GM23248 (cell line): Measurements from ENCODE around the gene RUNX1. TPM values are rescaled to one million over a fixed set of nuclear protein-coding genes. Genes with fewer than 3 reads are reported as not detected.

Experiments
- DNase-seq: peaks from one replicate; pipeline ENCODE4 v3.0.0-alpha.2; 2015
- H2AFZ ChIP-seq: fragments of 200-600 bp; sonication (generic); 2 replicates; pipeline ENCODE4 v1.6.1; 2016; ENCODE audit warnings: antibody characterized with exemption
- H3F3A ChIP-seq: fragments of 200-600 bp; sonication (generic); 2 replicates; pipeline ENCODE4 v1.6.1; 2016; ENCODE audit warnings: mild to moderate bottlenecking, antibody characterized with exemption, mixed run types; ENCODE audit not compliant: insufficient read depth
- H3K27ac ChIP-seq: fragments of 200-600 bp; sonication (generic); 2 replicates; pipeline ENCODE4 v1.5.1; 2016; ENCODE audit warnings: mild to moderate bottlenecking
- H3K27me3 ChIP-seq: fragments of 200-600 bp; sonication (generic); replicated peaks from 2 replicates; pipeline ENCODE4 v1.6.1; 2016; ENCODE audit warnings: mild to moderate bottlenecking; ENCODE audit not compliant: insufficient read depth
- H3K36me3 ChIP-seq: fragments of 200-600 bp; sonication (generic); 2 replicates; pipeline ENCODE4 v1.6.1; 2016; ENCODE audit warnings: low read depth, mild to moderate bottlenecking
- H3K4me1 ChIP-seq: fragments of 200-600 bp; sonication (generic); 2 replicates; pipeline ENCODE4 v1.6.1; 2016; ENCODE audit warnings: mild to moderate bottlenecking; ENCODE audit not compliant: insufficient read depth
- H3K4me2 ChIP-seq: fragments of 200-600 bp; sonication (generic); one replicate; pipeline ENCODE4 v1.6.1; 2016; ENCODE audit warnings: mild to moderate bottlenecking; ENCODE audit not compliant: unreplicated experiment
- H3K4me3 ChIP-seq: fragments of 200-600 bp; sonication (generic); 2 replicates; pipeline ENCODE4 v1.5.1; 2016; ENCODE audit warnings: mild to moderate bottlenecking
- H3K79me2 ChIP-seq: fragments of 200-600 bp; sonication (generic); 2 replicates; pipeline ENCODE4 v1.6.1; 2016; ENCODE audit warnings: mild to moderate bottlenecking; ENCODE audit not compliant: insufficient read depth
- H3K9ac ChIP-seq: fragments of 200-600 bp; sonication (generic); 2 replicates; pipeline ENCODE4 v1.6.1; 2016; ENCODE audit warnings: mild to moderate bottlenecking
- H3K9me2 ChIP-seq: fragments of 200-600 bp; sonication (generic); 2 replicates; pipeline ENCODE4 v1.6.1; 2016; ENCODE audit warnings: mixed run types, mild to moderate bottlenecking, moderate library complexity; ENCODE audit not compliant: insufficient read depth
- H3K9me3 ChIP-seq: fragments of 200-600 bp; sonication (generic); one replicate; pipeline ENCODE4 v1.6.1; 2017; ENCODE audit warnings: low read depth
- H4K20me1 ChIP-seq: fragments of 200-600 bp; sonication (generic); 2 replicates; pipeline ENCODE4 v1.6.0; 2016; ENCODE audit not compliant: insufficient read depth
- EZH2 ChIP-seq: fragments of 200-600 bp; sonication (generic); IDR thresholded peaks from 2 replicates; pipeline ENCODE4 v1.6.1; 2018; ENCODE audit warnings: antibody characterized with exemption, mild to moderate bottlenecking; ENCODE audit not compliant: insufficient read depth, poor library complexity, severe bottlenecking
- EZH2phosphoT487 ChIP-seq: fragments of 200-600 bp; sonication (generic); IDR thresholded peaks from 2 replicates; pipeline ENCODE4 v1.6.1; 2018; ENCODE audit warnings: antibody characterized with exemption, moderate library complexity, mild to moderate bottlenecking, low read depth; ENCODE audit not compliant: insufficient read depth
- WGBS, 2 experiments: methylation state at CpG; one replicate each; pipeline ENCODE4 v1.1.6; 2015 to 2017; ENCODE audit warnings: low lambda C conversion rate in 2 of 2, low coverage in 1 of 2; ENCODE audit errors: missing lambda C conversion rate in 2 of 2; 5-methylcytosine and 5-hydroxymethylcytosine counted together
- in situ Hi-C: fragments of 300-500 bp; cut with MboI; formaldehyde crosslinking; loops from 2 replicates; pipeline ENCODE4 v1.15.0; 2020
- polyA plus RNA-seq: library from polyadenylated mRNA; unstranded; fragments of >200 nt; fragmentation: Nextera tagmentation; extraction: Ambion mirVana; gene quantifications from 2 replicates; pipeline ENCODE4 v1.2.1, GENCODE V29; 2016
- total RNA-seq: library from RNA; depleted of rRNA; stranded (reverse); fragments of >200 nt; shearing (Covaris generic); gene quantifications from 2 replicates; pipeline ENCODE4 v1.2.3, GENCODE V29; 2014

The RUNX1 gene
- total and polyA plus RNA-seq, 2 experiments from 2014 or later, result 21.3 to 32.6 TPM

DNA sequence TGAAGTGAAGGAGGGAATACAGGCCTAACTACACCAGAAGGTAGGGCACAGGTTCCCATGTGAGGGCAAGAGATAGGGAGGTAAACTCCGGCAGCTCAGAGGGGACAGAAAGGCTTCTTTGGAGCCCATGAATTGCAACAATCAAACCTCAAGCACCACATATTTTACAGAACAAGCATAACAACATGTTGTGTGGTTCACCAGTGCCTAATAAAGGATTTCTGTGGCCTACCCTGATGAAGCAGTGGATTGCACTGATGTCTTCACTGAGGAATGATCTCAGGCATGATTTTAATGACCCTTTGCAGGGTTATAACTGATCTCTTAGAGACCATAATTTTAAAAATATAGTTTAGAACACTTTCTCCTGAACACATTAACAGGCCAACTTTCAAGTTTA is 77.4 kb downstream of the RUNX1 start:
- no peaks in the 10 kb centered on the region for H3K9me2 ChIP-seq
- DNase-seq, result no peak
- H3K4me2 ChIP-seq, result no peak overlapping the region
- H3K79me2 ChIP-seq, result no peaks in the 10 kb centered on the region
- H2AFZ ChIP-seq, result no peak overlapping the region
- H3K4me3 ChIP-seq, result no peak overlapping the region
- H3K4me1 ChIP-seq, result no peaks in the 10 kb centered on the region
- no peak for TF ChIP-seq EZH2phosphoT487
- no peak for TF ChIP-seq EZH2
- no peaks in the 10 kb centered on the region for H3K27me3 ChIP-seq
- H3F3A ChIP-seq, result no peaks in the 10 kb centered on the region
- no peaks in the 10 kb centered on the region for H3K9me3 ChIP-seq
- in situ Hi-C loops, result no loop called here
- WGBS, 2 experiments, result 92 to 96% methylated on average over 1 of the region's 1 CpG
- no peaks in the 10 kb centered on the region for H3K36me3 ChIP-seq
- no peaks in the 10 kb centered on the region for H4K20me1 ChIP-seq
- H3K9ac ChIP-seq, result no peak overlapping the region
- no peak overlapping the region for H3K27ac ChIP-seq

DNA sequence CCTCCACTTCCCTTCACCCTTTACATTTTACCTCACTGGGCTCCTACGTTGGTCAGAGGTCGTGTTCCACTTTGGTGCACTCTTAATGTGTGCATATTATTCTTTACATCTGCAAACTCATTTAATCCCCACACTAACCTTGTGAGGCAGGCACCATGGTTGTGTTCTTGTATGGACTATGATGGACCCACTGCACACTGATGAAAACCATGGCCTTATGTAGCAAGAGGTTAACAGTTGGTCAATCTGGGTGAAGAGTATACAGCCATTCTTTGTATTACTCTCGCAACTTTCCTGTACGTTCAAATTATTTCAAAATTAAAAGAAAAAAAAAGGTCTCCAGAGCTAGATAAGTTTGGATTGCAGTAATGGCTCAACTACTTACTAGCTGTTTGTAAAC is 78.5 kb downstream of the RUNX1 start:
- in situ Hi-C loops, result no loop called here
- no peaks in the 10 kb centered on the region for H3K79me2 ChIP-seq
- no peak overlapping the region for H3K9ac ChIP-seq
- H3K36me3 ChIP-seq, result no peaks in the 10 kb centered on the region
- H3F3A ChIP-seq, result no peaks in the 10 kb centered on the region
- WGBS, 2 experiments, result 97 to 98% methylated on average over 4 of the region's 4 CpGs
- TF ChIP-seq EZH2 (no peak), EZH2phosphoT487 (no peak)
- no peak for DNase-seq
- no peak overlapping the region for H2AFZ ChIP-seq
- H3K9me3 ChIP-seq, result no peaks in the 10 kb centered on the region
- no peaks in the 10 kb centered on the region for H3K27me3 ChIP-seq
- no peak overlapping the region for H3K4me2 ChIP-seq
- H3K9me2 ChIP-seq, result no peaks in the 10 kb centered on the region
- H4K20me1 ChIP-seq, result no peaks in the 10 kb centered on the region
- H3K4me1 ChIP-seq, result peaks cover 4% of the 10 kb centered on the region; the same call in 1 of the 2 replicates
- H3K27ac ChIP-seq, result no peak overlapping the region
- H3K4me3 ChIP-seq, result no peak overlapping the region

GRCh38 chr21:34970167-34970500 is 79.0 kb downstream of the RUNX1 start:
- H3K79me2 ChIP-seq, result no peaks in the 10 kb centered on the region
- TF ChIP-seq EZH2 (no peak), EZH2phosphoT487 (no peak)

GRCh38 chr21:34969423-34970166 is 79.5 kb downstream of the RUNX1 start:
- no peak for TF ChIP-seq EZH2phosphoT487
- Histone ChIP-seq H3K9ac (no peak overlapping the region), H3K36me3 (no peaks in the 10 kb centered on the region), H3K27me3 (no peaks in the 10 kb centered on the region), H3K9me2 (no peaks in the 10 kb centered on the region), H3K4me3 (no peak overlapping the region), H3K9me3 (no peaks in the 10 kb centered on the region), H3F3A (peaks cover 3% of the 10 kb centered on the region; the same call in 1 of the 2 replicates), H2AFZ (no peak overlapping the region), H3K4me2 (no peak overlapping the region), H4K20me1 (no peaks in the 10 kb centered on the region), H3K27ac (no peak overlapping the region), H3K4me1 (peaks cover 13% of the 10 kb centered on the region), H3K79me2 (no peaks in the 10 kb centered on the region)
- no peak for DNase-seq
- in situ Hi-C loops, result no loop called here
- WGBS, 2 experiments, result 78 to 80% methylated on average over 8 of the region's 8 CpGs

More at GRCh38 chr21:34970167-34970500, 79.0 kb downstream of the RUNX1 start:
- in situ Hi-C loops, result no loop called here
- H3K36me3 ChIP-seq, result no peaks in the 10 kb centered on the region
- no peaks in the 10 kb centered on the region for H3K9me2 ChIP-seq
- H4K20me1 ChIP-seq, result no peaks in the 10 kb centered on the region
- WGBS, 2 experiments, result 69 to 73% methylated on average over 2 of the region's 2 CpGs
- no peak overlapping the region for H3K4me2 ChIP-seq
- no peak overlapping the region for H3K9ac ChIP-seq
- no peak overlapping the region for H2AFZ ChIP-seq
- no peak overlapping the region for H3K4me3 ChIP-seq
- peaks cover 8% of the 10 kb centered on the region for H3K4me1 ChIP-seq
- no peaks in the 10 kb centered on the region for H3F3A ChIP-seq
- H3K27me3 ChIP-seq, result no peaks in the 10 kb centered on the region
- DNase-seq, result peak; percentile 25
- H3K9me3 ChIP-seq, result no peaks in the 10 kb centered on the region
- H3K27ac ChIP-seq, result no peak overlapping the region
